Right renal pelvis (tissue), 4 donors: Measurements from ENCODE around the gene ZNF525. TPM values are rescaled to one million over a fixed set of nuclear protein-coding genes. Genes with fewer than 3 reads are reported as not detected.
"Not testable (repeated sequence)": the region's sequence is repeated elsewhere in the genome, so short reads cannot be mapped to it uniquely, and the experiment has no call there.

Source experiments
- DNase-seq, 4 donors: peaks; one replicate each; pipeline ENCODE4 v3.0.0-alpha.2; 2013; ENCODE audit warnings: low read depth in 4 of 4, low spot score in 3 of 4, missing footprints in 1 of 4
- polyA plus RNA-seq, 4 donors: library from polyadenylated mRNA; unstranded; fragments of 120-200 nt; gene quantifications; one replicate each; pipeline ENCODE4 v1.2.1, GENCODE V29; 2013; ENCODE audit not compliant: insufficient read length in 4 of 4

The ZNF525 gene
- polyA plus RNA-seq, result 10 to 100 TPM in 3 of 4 donors, 1 to 10 TPM in 1; 9.2 to 12.4 (median 11.7) TPM

- peak; percentile 59 to 70 (median 66) for DNase-seq
These were observed at the start of gene ZNF525 for GRCh38 chr19:53365134-53365898. ZNF525 (plus strand) TSS chr19:53365705; CDS start chr19:53372282, 6,577 bp downstream.

GRCh38 chr19:53328967-53329366, 36.5 kb upstream of the ZNF525 start:
- DNase-seq, result peak in 1 of 4 donors; percentile 7

- DNase-seq, result no peak
These were observed 33.0 kb upstream of the ZNF525 start for GRCh38 chr19:53332484-53332883.

- no peak for DNase-seq
These were observed 32.4 kb upstream of the ZNF525 start for GRCh38 chr19:53333066-53333462.

GRCh38 chr19:53333463-53334449, 31.7 kb upstream of the ZNF525 start, which contains the start of gene ZNF845:
ZNF845 (plus strand) TSS chr19:53333749; CDS start chr19:53341308, 7,559 bp downstream.
- DNase-seq, result peak; percentile 77 to 86 (median 82)

GRCh38 chr19:53344403-53344802, 21.1 kb upstream of the ZNF525 start:
- not testable (repeated sequence) for DNase-seq

- DNase-seq, result no peak
These were observed 9.8 kb upstream of the ZNF525 start for GRCh38 chr19:53355739-53356138.

GRCh38 chr19:53357821-53358581, 7.5 kb upstream of the ZNF525 start:
- no peak for DNase-seq

- DNase-seq, result not testable (repeated sequence)
These were observed 5.4 kb upstream of the ZNF525 start for GRCh38 chr19:53360056-53360455.

- DNase-seq, result no peak
These were observed 491 bp downstream of the ZNF525 start for GRCh38 chr19:53365899-53366493.

- DNase-seq, result no peak
These were observed 6.7 kb downstream of the ZNF525 start for GRCh38 chr19:53372196-53372595.

GRCh38 chr19:53374288-53374687, 8.8 kb downstream of the ZNF525 start:
- no peak for DNase-seq

- no peak for DNase-seq
These were observed 9.2 kb downstream of the ZNF525 start for GRCh38 chr19:53374743-53375142.

GRCh38 chr19:53381376-53381775, 15.9 kb downstream of the ZNF525 start:
- DNase-seq, result no peak

GRCh38 chr19:53388168-53388567, 22.7 kb downstream of the ZNF525 start:
- DNase-seq, result no peak

GRCh38 chr19:53388904-53389303, 23.4 kb downstream of the ZNF525 start:
- DNase-seq, result no peak

GRCh38 chr19:53389571-53389970, 24.1 kb downstream of the ZNF525 start:
- no peak for DNase-seq

- DNase-seq, result no peak
These were observed 24.5 kb downstream of the ZNF525 start for GRCh38 chr19:53389978-53390377.

- peak in 3 of 4 donors; percentile 9 to 36 (median 30) for DNase-seq
These were observed 29.0 kb downstream of the ZNF525 start for GRCh38 chr19:53394522-53394973.
